Activated T-helper 1 cell treated with anti-CD3 and anti-CD28 coated beads, Interleukin-12 subunit alpha, Interleukin-12 subunit beta, Interleukin-2, Interleukin-4 antibody, amounts not matched to agents 30 ng/mL and 10 ng/mL and 1 ng/mL, durations not matched to agents 14 hours and 24 hours and 36 hours (primary cell): ENCODE measurements around the gene TGFB1I1. TPM values are rescaled to one million over a fixed set of nuclear protein-coding genes. Genes with fewer than 3 reads are reported as not detected.
A peak's percentile ranks its signal among the peaks of the same experiment; 100 is the strongest.
"Not testable (repeated sequence)": the region's sequence is repeated elsewhere in the genome, so short reads cannot be mapped to it uniquely, and the experiment has no call there.

Experiments used
- DNase-seq: peaks from one replicate; pipeline ENCODE4 v3.0.0; 2021; ENCODE audit warnings: low spot score
- H3K27ac Mint-ChIP-seq: one replicate; pipeline ENCODE4 v1.8.0; 2021; ENCODE audit warnings: mild to moderate bottlenecking, mixed read lengths
- H3K27me3 Mint-ChIP-seq: one replicate; pipeline ENCODE4 v1.8.0; 2022; ENCODE audit warnings: mild to moderate bottlenecking, moderate library complexity, mixed read lengths; ENCODE audit not compliant: insufficient read depth
- H3K36me3 Mint-ChIP-seq: one replicate; pipeline ENCODE4 v1.8.0; 2021; ENCODE audit warnings: low read depth, mixed read lengths
- H3K4me1 Mint-ChIP-seq: one replicate; pipeline ENCODE4 v1.8.0; 2021; ENCODE audit warnings: low read depth, mixed read lengths
- H3K4me3 Mint-ChIP-seq: one replicate; pipeline ENCODE4 v1.8.0; 2021; ENCODE audit warnings: mild to moderate bottlenecking, moderate library complexity, mixed read lengths
- H3K9me3 Mint-ChIP-seq: one replicate; pipeline ENCODE4 v1.8.0; 2021; ENCODE audit warnings: mixed read lengths
- intact Hi-C: fragments of 100-400 bp; cut with micrococcal nuclease; formaldehyde crosslinking; loops from one replicate; pipeline ENCODE4 v1.15.1; 2024
- total RNA-seq: library from RNA; stranded (reverse); gene quantifications from 2 replicates; pipeline ENCODE4 v1.2.3, GENCODE V29; 2022

TGFB1I1 gene
- total RNA-seq, 1 donor from 2014 or later: 0.78 TPM

DNA sequence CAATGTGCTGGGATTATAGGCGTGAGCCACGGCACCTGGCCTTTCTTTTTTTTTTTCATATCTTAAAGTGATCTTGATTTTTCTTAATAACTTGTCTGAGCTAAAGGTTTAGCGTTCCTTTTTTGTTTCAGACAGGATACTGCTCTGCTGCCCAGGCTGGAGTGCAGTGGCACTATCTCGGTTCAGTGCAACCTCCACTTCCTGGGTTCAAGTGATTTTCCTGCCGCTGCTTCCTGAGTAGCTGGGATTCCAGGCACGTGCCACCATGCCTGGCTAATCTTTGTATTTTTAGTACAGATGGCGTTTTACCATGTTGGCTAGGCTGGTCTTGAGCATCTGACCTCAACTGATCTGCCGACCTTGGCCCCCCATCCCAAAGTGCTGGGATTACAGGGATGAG, 32.2 kb downstream of the TGFB1I1 start:
- Mint-ChIP-seq H3K4me1 (peaks cover 41% of the 10 kb centered on the region), H3K36me3 (peaks cover 6% of the 10 kb centered on the region), H3K27me3 (no peaks in the 10 kb centered on the region), H3K4me3 (no peak overlapping the region), H3K27ac (no peak overlapping the region), H3K9me3 (no peaks in the 10 kb centered on the region)
- no peak for DNase-seq
- intact Hi-C loops: no loop called here

- H3K27me3 Mint-ChIP-seq: no peaks in the 10 kb centered on the region
- no peaks in the 10 kb centered on the region for H3K9me3 Mint-ChIP-seq
- intact Hi-C loops: no loop called here
- peaks cover 46% of the 10 kb centered on the region for H3K4me1 Mint-ChIP-seq
- no peak for DNase-seq
- peaks cover 8% of the 10 kb centered on the region for H3K36me3 Mint-ChIP-seq
- peak overlapping the region; percentile 81 for H3K27ac Mint-ChIP-seq
- H3K4me3 Mint-ChIP-seq: no peak overlapping the region
Measured at GRCh38 chr16:31505483-31505882, 33.5 kb downstream of the TGFB1I1 start.

DNA sequence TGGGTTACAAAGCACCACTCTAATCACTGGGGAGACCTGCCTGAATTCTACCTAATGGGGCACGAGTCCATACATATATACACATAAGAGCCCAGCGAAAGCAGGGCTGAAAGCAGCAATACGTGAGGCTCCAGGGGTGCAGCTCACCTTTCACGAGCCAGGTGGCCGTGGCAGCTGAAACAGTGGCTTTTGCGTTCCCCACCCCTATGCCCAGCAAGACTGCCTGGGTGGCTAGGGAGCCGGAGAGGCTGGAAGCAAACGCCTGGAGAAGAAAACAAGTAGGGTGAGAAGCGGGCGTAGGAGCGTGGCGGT, 35.6 kb downstream of the TGFB1I1 start:
- intact Hi-C loops: no loop called here
- Mint-ChIP-seq H3K36me3 (peaks cover 9% of the 10 kb centered on the region), H3K27me3 (no peaks in the 10 kb centered on the region)

DNA sequence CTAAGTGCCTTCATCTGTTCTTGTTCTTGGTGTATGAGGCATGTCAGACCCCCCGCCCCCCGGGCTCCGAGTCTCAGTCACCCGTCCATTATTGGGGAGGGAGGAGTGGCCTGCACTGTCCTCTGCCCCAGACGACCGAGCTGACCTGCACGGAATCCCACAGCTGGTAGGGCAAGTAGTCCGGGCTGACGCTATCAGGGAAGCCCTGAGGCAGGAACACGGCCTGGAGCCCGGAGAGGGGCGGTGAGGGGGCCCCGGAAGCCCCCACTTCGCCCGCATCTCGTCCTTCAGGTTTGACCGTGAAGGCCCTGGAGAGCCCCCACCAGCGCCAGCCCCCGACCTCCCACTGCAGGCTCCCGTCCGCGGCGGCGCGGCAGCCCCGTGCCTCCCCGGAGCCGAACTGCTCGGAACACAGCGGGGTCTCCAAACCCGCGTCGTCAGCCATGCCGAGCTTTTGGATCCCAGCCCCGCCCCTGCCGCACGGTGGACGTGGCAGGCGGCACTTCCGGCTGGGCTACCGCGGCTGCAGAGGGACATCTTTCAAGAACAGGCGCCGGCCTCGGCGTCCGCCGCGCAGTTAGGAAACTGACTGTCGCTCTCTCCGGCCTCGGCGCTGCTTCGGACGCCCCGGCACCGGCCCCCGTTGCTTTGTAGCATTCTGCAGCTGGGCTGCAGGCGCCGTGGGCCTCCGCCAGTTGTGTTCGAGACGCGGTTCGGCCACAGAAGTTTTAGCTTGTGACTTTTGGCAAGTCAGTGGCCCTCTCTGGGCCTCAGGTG, 36.2 kb downstream of the TGFB1I1 start, which contains the start of gene RUSF1:
Gene RUSF1 (minus strand): TSS at position 463 of the 777 bp plus-strand sequence. CDS start 18 bp downstream, at position 445.
- Mint-ChIP-seq H3K4me3 (peak within 1 kb of the TSS; percentile 95), H3K4me1 (peaks cover 49% of the 10 kb centered on the region), H3K9me3 (no peaks in the 10 kb centered on the region), H3K36me3 (peaks cover 9% of the 10 kb centered on the region), H3K27me3 (no peaks in the 10 kb centered on the region), H3K27ac (peak within 1 kb of the TSS; percentile 93)
- intact Hi-C loops: loop anchor here (1.0 to 2.0 kb wide), 4 partner anchors 21 to 187 kb away; partner anchors contain the start of gene ARMC5
- peak; percentile 81 for DNase-seq

More for the DNA sequence above, 35.6 kb downstream of the TGFB1I1 start:
- Mint-ChIP-seq H3K4me1 (peaks cover 49% of the 10 kb centered on the region), H3K27ac (peak overlapping the region; percentile 85), H3K4me3 (peak overlapping the region; percentile 95), H3K9me3 (no peaks in the 10 kb centered on the region)
- DNase-seq: no peak

DNA sequence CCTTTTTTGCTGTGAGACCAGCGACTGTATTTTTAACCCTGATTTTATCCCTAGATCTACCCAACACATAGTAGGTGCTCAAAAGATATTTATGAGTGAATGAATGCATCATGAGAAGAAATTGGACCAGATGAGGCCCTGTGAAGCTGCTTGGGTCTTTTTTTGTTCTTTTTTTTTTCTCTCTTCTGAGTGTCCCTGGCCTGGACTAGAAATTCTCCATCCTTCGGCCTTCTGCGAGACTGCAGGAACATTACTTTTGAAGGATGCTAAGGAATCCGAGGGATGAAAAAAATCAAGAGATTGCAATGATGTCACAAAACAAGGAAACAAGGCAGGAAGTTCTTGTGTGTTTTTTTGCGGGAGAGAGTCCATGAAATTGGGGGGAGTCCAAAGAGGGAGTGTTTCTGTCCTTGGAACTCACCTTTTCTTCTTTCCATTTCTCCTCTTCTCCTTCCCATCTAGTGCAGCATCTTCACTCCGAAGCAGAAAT, 36.8 kb downstream of the TGFB1I1 start:
- Mint-ChIP-seq H3K27me3 (no peaks in the 10 kb centered on the region), H3K9me3 (no peaks in the 10 kb centered on the region), H3K36me3 (peaks cover 9% of the 10 kb centered on the region), H3K4me3 (peak overlapping the region; percentile 95), H3K27ac (peak overlapping the region; percentile 93), H3K4me1 (peaks cover 49% of the 10 kb centered on the region)
- intact Hi-C loops: loop anchor here (1.0 to 2.0 kb wide), 4 partner anchors 22 to 187 kb away; partner anchors contain the start of gene ARMC5
- DNase-seq: no peak

- no peak for DNase-seq
- H3K4me1 Mint-ChIP-seq: peaks cover 20% of the 10 kb centered on the region
- H3K27me3 Mint-ChIP-seq: no peaks in the 10 kb centered on the region
Measured at GRCh38 chr16:31513126-31513525, 41.2 kb downstream of the TGFB1I1 start.

GRCh38 chr16:31513884-31514283, 41.9 kb downstream of the TGFB1I1 start:
- Mint-ChIP-seq H3K27me3 (no peaks in the 10 kb centered on the region), H3K9me3 (no peaks in the 10 kb centered on the region), H3K36me3 (peaks cover 3% of the 10 kb centered on the region), H3K27ac (no peak overlapping the region), H3K4me3 (no peak overlapping the region), H3K4me1 (peaks cover 16% of the 10 kb centered on the region)
- DNase-seq: no peak
- intact Hi-C loops: no loop called here

More at GRCh38 chr16:31513126-31513525, 41.2 kb downstream of the TGFB1I1 start:
- Mint-ChIP-seq H3K4me3 (no peak overlapping the region), H3K36me3 (peaks cover 6% of the 10 kb centered on the region), H3K9me3 (no peaks in the 10 kb centered on the region), H3K27ac (no peak overlapping the region)
- intact Hi-C loops: no loop called here

- no peaks in the 10 kb centered on the region for H3K36me3 Mint-ChIP-seq
- no peaks in the 10 kb centered on the region for H3K27me3 Mint-ChIP-seq
Measured at GRCh38 chr16:31517800-31518402, 45.9 kb downstream of the TGFB1I1 start.

DNA sequence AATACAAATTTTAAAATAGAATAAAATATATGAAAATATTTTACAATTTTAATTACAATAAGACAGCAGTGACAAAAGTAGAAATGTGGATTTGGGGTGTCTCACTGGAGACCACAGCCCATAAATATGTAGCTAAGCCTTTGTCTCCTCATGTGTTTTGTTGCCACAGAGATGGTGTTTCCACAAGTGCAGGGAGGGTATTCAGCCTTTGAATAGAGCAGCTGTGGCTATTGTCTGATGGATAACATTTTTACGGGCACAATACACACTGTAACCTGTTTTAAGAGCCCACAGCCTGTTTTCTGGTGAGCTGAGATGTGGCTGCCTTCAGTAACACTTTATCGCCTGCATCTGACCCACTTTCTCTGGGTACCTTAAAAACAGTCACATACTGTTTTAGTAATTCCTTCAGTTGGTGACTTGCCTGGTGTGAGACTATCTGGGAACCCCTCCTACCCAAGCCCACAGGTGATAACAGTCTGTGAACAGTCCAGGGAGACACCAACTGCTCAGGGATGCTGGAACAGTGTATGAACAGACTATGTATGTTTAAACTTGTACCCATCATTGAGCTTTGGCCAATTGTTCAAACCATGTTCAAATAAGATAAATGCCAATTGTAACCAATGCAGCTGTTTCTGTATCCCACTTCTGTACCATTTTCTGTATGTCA, 47.9 kb downstream of the TGFB1I1 start:
- DNase-seq: no peak
- Mint-ChIP-seq H3K9me3 (no peaks in the 10 kb centered on the region), H3K27me3 (no peaks in the 10 kb centered on the region), H3K36me3 (no peaks in the 10 kb centered on the region), H3K4me1 (peaks cover 5% of the 10 kb centered on the region), H3K4me3 (no peak overlapping the region), H3K27ac (no peak overlapping the region)
- intact Hi-C loops: no loop called here

More at GRCh38 chr16:31517800-31518402, 45.9 kb downstream of the TGFB1I1 start:
- H3K27ac Mint-ChIP-seq: no peak overlapping the region
- DNase-seq: no peak
- H3K4me1 Mint-ChIP-seq: peaks cover 5% of the 10 kb centered on the region
- no peaks in the 10 kb centered on the region for H3K9me3 Mint-ChIP-seq
- intact Hi-C loops: no loop called here
- H3K4me3 Mint-ChIP-seq: no peak overlapping the region

- Mint-ChIP-seq H3K9me3 (no peaks in the 10 kb centered on the region), H3K36me3 (no peaks in the 10 kb centered on the region), H3K27ac (no peak overlapping the region), H3K4me3 (no peak overlapping the region), H3K4me1 (peaks cover 5% of the 10 kb centered on the region), H3K27me3 (no peaks in the 10 kb centered on the region)
- intact Hi-C loops: no loop called here
- DNase-seq: no peak
Measured at GRCh38 chr16:31521368-31521767, 49.4 kb downstream of the TGFB1I1 start.

DNA sequence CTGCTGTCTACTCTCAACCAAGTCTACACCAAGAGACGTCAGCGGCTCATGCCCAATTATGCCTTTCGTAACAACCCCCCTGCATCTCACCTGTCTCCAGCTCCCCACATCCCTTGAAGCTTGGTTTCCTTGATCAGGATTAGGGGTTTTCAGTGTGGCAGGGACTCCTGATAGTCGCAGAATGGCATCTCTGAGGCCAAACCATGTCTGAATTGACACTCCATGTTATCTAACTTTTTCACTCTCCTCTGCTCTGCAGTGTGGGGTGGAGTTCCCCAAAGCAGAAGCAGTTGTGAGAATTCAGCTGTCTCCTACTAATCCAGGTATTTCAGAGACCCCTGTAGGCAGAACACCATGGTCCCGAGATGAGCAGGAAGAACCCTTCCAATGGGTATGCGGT, 50.1 kb downstream of the TGFB1I1 start:
- H3K36me3 Mint-ChIP-seq: no peaks in the 10 kb centered on the region
- no peak overlapping the region for H3K27ac Mint-ChIP-seq
- no peak overlapping the region for H3K4me3 Mint-ChIP-seq
- no peak for DNase-seq
- H3K9me3 Mint-ChIP-seq: no peaks in the 10 kb centered on the region
- H3K4me1 Mint-ChIP-seq: peaks cover 5% of the 10 kb centered on the region
- H3K27me3 Mint-ChIP-seq: no peaks in the 10 kb centered on the region
- intact Hi-C loops: no loop called here

- DNase-seq, H3K4me1 Mint-ChIP-seq, H3K27ac Mint-ChIP-seq, intact Hi-C loops, H3K9me3 Mint-ChIP-seq, H3K27me3 Mint-ChIP-seq, H3K4me3 Mint-ChIP-seq, H3K36me3 Mint-ChIP-seq: not testable (repeated sequence)
Measured at GRCh38 chr16:31523768-31524167, 51.8 kb downstream of the TGFB1I1 start.

- H3K27ac Mint-ChIP-seq: no peak overlapping the region
Measured at GRCh38 chr16:31525113-31525512, 53.2 kb downstream of the TGFB1I1 start.

More at GRCh38 chr16:31525113-31525512, 53.2 kb downstream of the TGFB1I1 start:
- peaks cover 7% of the 10 kb centered on the region for H3K27me3 Mint-ChIP-seq
- no peaks in the 10 kb centered on the region for H3K36me3 Mint-ChIP-seq
- H3K4me3 Mint-ChIP-seq: no peak overlapping the region
- intact Hi-C loops: no loop called here
- DNase-seq: no peak
- no peaks in the 10 kb centered on the region for H3K9me3 Mint-ChIP-seq
- H3K4me1 Mint-ChIP-seq: no peaks in the 10 kb centered on the region
